HuH-7.5 (cell line): ENCODE data around the gene KCNA10.

Source experiments
- DNase-seq: peaks from one replicate; pipeline ENCODE4 v3.0.0; 2011; ENCODE audit warnings: low spot score

Gene KCNA10

GRCh38 chr1:110519125-110519810, at the start of gene KCNA10:
TSS of gene KCNA10 (minus strand) at chr1:110519175. CDS start at chr1:110518787, 388 bp downstream.
- no peak for DNase-seq

- no peak for DNase-seq
Observed at GRCh38 chr1:110566836-110567235, 47.9 kb upstream of the KCNA10 start.

GRCh38 chr1:110565565-110565964, 46.6 kb upstream of the KCNA10 start:
- DNase-seq = no peak

- DNase-seq = no peak
Observed at GRCh38 chr1:110563089-110563488, 44.1 kb upstream of the KCNA10 start.

- DNase-seq = no peak
Observed at GRCh38 chr1:110561596-110561995, 42.6 kb upstream of the KCNA10 start.

GRCh38 chr1:110559157-110559556, 40.2 kb upstream of the KCNA10 start:
- DNase-seq = no peak

GRCh38 chr1:110557481-110557880, 38.5 kb upstream of the KCNA10 start:
- no peak for DNase-seq

GRCh38 chr1:110556471-110556807, 37.5 kb upstream of the KCNA10 start:
- DNase-seq = no peak

- no peak for DNase-seq
Observed at GRCh38 chr1:110555807-110556470, 37.0 kb upstream of the KCNA10 start.

GRCh38 chr1:110554871-110555801, 36.2 kb upstream of the KCNA10 start:
- no peak for DNase-seq

- DNase-seq = no peak
Observed at GRCh38 chr1:110551278-110551809, 32.4 kb upstream of the KCNA10 start.

GRCh38 chr1:110549831-110550230, 30.9 kb upstream of the KCNA10 start:
- no peak for DNase-seq

- peak; percentile 51 for DNase-seq
Observed at GRCh38 chr1:110548381-110548780, 29.4 kb upstream of the KCNA10 start.

GRCh38 chr1:110547017-110547416, 28.0 kb upstream of the KCNA10 start:
- no peak for DNase-seq

GRCh38 chr1:110545492-110545891, 26.5 kb upstream of the KCNA10 start:
- DNase-seq = no peak

GRCh38 chr1:110544753-110545152, 25.8 kb upstream of the KCNA10 start:
- DNase-seq = no peak

GRCh38 chr1:110542725-110543124, 23.8 kb upstream of the KCNA10 start:
- peak; percentile 32 for DNase-seq

- no peak for DNase-seq
Observed at GRCh38 chr1:110541906-110542395, 23.0 kb upstream of the KCNA10 start.

GRCh38 chr1:110540891-110541685, 22.1 kb upstream of the KCNA10 start:
- DNase-seq = no peak

GRCh38 chr1:110538921-110539320, 19.9 kb upstream of the KCNA10 start:
- DNase-seq = no peak

- no peak for DNase-seq
Observed at GRCh38 chr1:110538075-110538474, 19.1 kb upstream of the KCNA10 start.

GRCh38 chr1:110535985-110536384, 17.0 kb upstream of the KCNA10 start:
- no peak for DNase-seq
